Loucy (cell line): ENCODE measurements around the gene MYCBP2.

Experiments used
- H2AFZ ChIP-seq: fragments of 200-600 bp; sonication (generic); 2 replicates; pipeline ENCODE4 v1.6.0; 2016; ENCODE audit warnings: antibody characterized with exemption, mild to moderate bottlenecking, low read length, moderate library complexity
- H3F3A ChIP-seq: fragments of 200-600 bp; 2 replicates; pipeline ENCODE4 v1.6.0; 2016; ENCODE audit warnings: antibody characterized with exemption, low read depth, mild to moderate bottlenecking
- H3K27me3 ChIP-seq: fragments of 200-600 bp; sonication (generic); 2 replicates; pipeline ENCODE4 v1.6.1; 2014; ENCODE audit warnings: low read length, mild to moderate bottlenecking; ENCODE audit not compliant: insufficient read depth, poor library complexity, severe bottlenecking
- H3K36me3 ChIP-seq: fragments of 200-600 bp; sonication (generic); 2 replicates; pipeline ENCODE4 v1.6.1; 2016; ENCODE audit warnings: low read length; ENCODE audit not compliant: insufficient read depth
- H3K4me1 ChIP-seq: fragments of 200-600 bp; sonication (generic); 2 replicates; pipeline ENCODE4 v1.5.1; 2014; ENCODE audit warnings: low read length, mild to moderate bottlenecking; ENCODE audit not compliant: insufficient read depth, poor library complexity, severe bottlenecking
- H3K4me2 ChIP-seq: fragments of 200-600 bp; sonication (generic); 2 replicates; pipeline ENCODE4 v1.6.0; 2014; ENCODE audit warnings: antibody characterized with exemption, low read length, low read depth, mild to moderate bottlenecking; ENCODE audit not compliant: poor library complexity, severe bottlenecking
- H3K4me3 ChIP-seq: fragments of 200-600 bp; sonication (generic); 2 replicates; pipeline ENCODE4 v1.5.1; 2014; ENCODE audit warnings: low read length, mild to moderate bottlenecking, mixed read lengths; ENCODE audit not compliant: poor library complexity, severe bottlenecking
- H3K79me2 ChIP-seq: fragments of 200-600 bp; sonication (generic); 2 replicates; pipeline ENCODE4 v1.6.1; 2014; ENCODE audit warnings: low read length; ENCODE audit not compliant: insufficient read depth
- H3K9ac ChIP-seq: fragments of 200-600 bp; sonication (generic); 2 replicates; pipeline ENCODE4 v1.6.0; 2014; ENCODE audit warnings: mild to moderate bottlenecking, low read depth, low read length, moderate library complexity; ENCODE audit not compliant: poor library complexity, severe bottlenecking
- H3K9me2 ChIP-seq: fragments of 200-600 bp; sonication (generic); replicated peaks from 2 replicates; pipeline ENCODE4 v1.6.1; 2016; ENCODE audit warnings: low read depth, low read length, mixed read lengths
- H3K9me3 ChIP-seq: fragments of 200-600 bp; sonication (generic); 2 replicates; pipeline ENCODE4 v1.6.1; 2014; ENCODE audit warnings: mild to moderate bottlenecking, antibody characterized with exemption, low read length, low read depth; ENCODE audit not compliant: insufficient read depth
- H4K20me1 ChIP-seq: fragments of 200-600 bp; sonication (generic); 2 replicates; pipeline ENCODE4 v1.6.0; 2014; ENCODE audit warnings: antibody characterized with exemption, low read length, mild to moderate bottlenecking; ENCODE audit not compliant: insufficient read depth, poor library complexity, severe bottlenecking
- EZH2phosphoT487 ChIP-seq: fragments of 200-600 bp; IDR thresholded peaks from 2 replicates; pipeline ENCODE4 v1.6.1; 2018; ENCODE audit warnings: antibody characterized with exemption, mild to moderate bottlenecking, moderate library complexity, borderline replicate concordance
- TF ChIP-seq, protein P1 (sequence below): fragments of 200-600 bp; sonication (generic); conservative IDR thresholded peaks from 2 replicates; pipeline ENCODE4 v1.5.1; 2014; ENCODE audit warnings: mild to moderate bottlenecking, antibody characterized with exemption, low read length

MYCBP2 gene

GRCh38 chr13:77095288-77095687 is 231.6 kb downstream of the MYCBP2 start:
- Histone ChIP-seq H3K4me2 (no peak overlapping the region), H3K79me2 (no peaks in the 10 kb centered on the region), H3K27me3 (no peaks in the 10 kb centered on the region), H3K4me1 (no peaks in the 10 kb centered on the region), H3K9me2 (no peaks in the 10 kb centered on the region), H4K20me1 (no peaks in the 10 kb centered on the region), H3K36me3 (peaks cover 34% of the 10 kb centered on the region; the same call in 1 of the 2 replicates), H3F3A (no peaks in the 10 kb centered on the region), H3K9ac (no peak overlapping the region), H2AFZ (no peak overlapping the region), H3K4me3 (no peak overlapping the region), H3K9me3 (no peaks in the 10 kb centered on the region)
- TF ChIP-seq EZH2phosphoT487, result no peak
- TF ChIP-seq, protein P1, sequence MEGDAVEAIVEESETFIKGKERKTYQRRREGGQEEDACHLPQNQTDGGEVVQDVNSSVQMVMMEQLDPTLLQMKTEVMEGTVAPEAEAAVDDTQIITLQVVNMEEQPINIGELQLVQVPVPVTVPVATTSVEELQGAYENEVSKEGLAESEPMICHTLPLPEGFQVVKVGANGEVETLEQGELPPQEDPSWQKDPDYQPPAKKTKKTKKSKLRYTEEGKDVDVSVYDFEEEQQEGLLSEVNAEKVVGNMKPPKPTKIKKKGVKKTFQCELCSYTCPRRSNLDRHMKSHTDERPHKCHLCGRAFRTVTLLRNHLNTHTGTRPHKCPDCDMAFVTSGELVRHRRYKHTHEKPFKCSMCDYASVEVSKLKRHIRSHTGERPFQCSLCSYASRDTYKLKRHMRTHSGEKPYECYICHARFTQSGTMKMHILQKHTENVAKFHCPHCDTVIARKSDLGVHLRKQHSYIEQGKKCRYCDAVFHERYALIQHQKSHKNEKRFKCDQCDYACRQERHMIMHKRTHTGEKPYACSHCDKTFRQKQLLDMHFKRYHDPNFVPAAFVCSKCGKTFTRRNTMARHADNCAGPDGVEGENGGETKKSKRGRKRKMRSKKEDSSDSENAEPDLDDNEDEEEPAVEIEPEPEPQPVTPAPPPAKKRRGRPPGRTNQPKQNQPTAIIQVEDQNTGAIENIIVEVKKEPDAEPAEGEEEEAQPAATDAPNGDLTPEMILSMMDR, result no peak

GRCh38 chr13:77094773-77095172 is 232.1 kb downstream of the MYCBP2 start:
- no peaks in the 10 kb centered on the region for H3K9me3 ChIP-seq
- no peaks in the 10 kb centered on the region for H4K20me1 ChIP-seq
- no peaks in the 10 kb centered on the region for H3K9me2 ChIP-seq
- H3F3A ChIP-seq, result no peaks in the 10 kb centered on the region
- H3K4me2 ChIP-seq, result no peak overlapping the region
- no peaks in the 10 kb centered on the region for H3K4me1 ChIP-seq
- H3K79me2 ChIP-seq, result no peaks in the 10 kb centered on the region
- peaks cover 34% of the 10 kb centered on the region; the same call in 1 of the 2 replicates for H3K36me3 ChIP-seq
- H3K9ac ChIP-seq, result no peak overlapping the region
- H3K27me3 ChIP-seq, result no peaks in the 10 kb centered on the region
- no peak overlapping the region for H3K4me3 ChIP-seq
- H2AFZ ChIP-seq, result no peak overlapping the region
- no peak for TF ChIP-seq EZH2phosphoT487

GRCh38 chr13:77093735-77094134 is 233.2 kb downstream of the MYCBP2 start:
- H3K4me2 ChIP-seq, result no peak overlapping the region
- H3K4me3 ChIP-seq, result no peak overlapping the region
- peaks cover 34% of the 10 kb centered on the region; the same call in 1 of the 2 replicates for H3K36me3 ChIP-seq
- H3F3A ChIP-seq, result no peaks in the 10 kb centered on the region
- H2AFZ ChIP-seq, result no peak overlapping the region
- H3K79me2 ChIP-seq, result no peaks in the 10 kb centered on the region
- H4K20me1 ChIP-seq, result no peaks in the 10 kb centered on the region
- H3K9me3 ChIP-seq, result no peaks in the 10 kb centered on the region
- no peaks in the 10 kb centered on the region for H3K4me1 ChIP-seq
- no peaks in the 10 kb centered on the region for H3K9me2 ChIP-seq
- no peaks in the 10 kb centered on the region for H3K27me3 ChIP-seq
- H3K9ac ChIP-seq, result no peak overlapping the region
- no peak for TF ChIP-seq EZH2phosphoT487
- TF ChIP-seq, protein P1, result no peak

GRCh38 chr13:77084755-77085154 is 242.1 kb downstream of the MYCBP2 start:
- Histone ChIP-seq H4K20me1 (no peaks in the 10 kb centered on the region), H3K9me3 (no peaks in the 10 kb centered on the region), H3K79me2 (no peaks in the 10 kb centered on the region), H3K4me1 (no peaks in the 10 kb centered on the region), H3K9ac (no peak overlapping the region), H3K9me2 (no peaks in the 10 kb centered on the region), H3K4me2 (no peak overlapping the region), H3K27me3 (no peaks in the 10 kb centered on the region), H3F3A (no peaks in the 10 kb centered on the region), H3K36me3 (peaks cover 50% of the 10 kb centered on the region), H2AFZ (no peak overlapping the region), H3K4me3 (no peak overlapping the region)
- TF ChIP-seq, protein P1, result no peak
- no peak for TF ChIP-seq EZH2phosphoT487
